UCSD-AML1 (cell line): ENCODE measurements around the gene LDAH.
"Not testable (repeated sequence)": the region's sequence is repeated elsewhere in the genome, so short reads cannot be mapped to it uniquely, and the experiment has no call there.

Experiments used
- DNase-seq: peaks from one replicate; lab custom pipeline; 2025; ENCODE audit not compliant: unreplicated experiment; lab: John Stamatoyannopoulos, UW

Gene LDAH

GRCh38 chr2:20723543-20723942 is 99.4 kb downstream of the LDAH start:
- no peak for DNase-seq

- DNase-seq, result no peak
Measured at GRCh38 chr2:20722592-20723240, 100.2 kb downstream of the LDAH start.

GRCh38 chr2:20717641-20718040 is 105.3 kb downstream of the LDAH start:
- DNase-seq, result no peak

- not testable (repeated sequence) for DNase-seq
Measured at GRCh38 chr2:20716164-20716563, 106.7 kb downstream of the LDAH start.

- not testable (repeated sequence) for DNase-seq
Measured at GRCh38 chr2:20714412-20714811, 108.5 kb downstream of the LDAH start.

GRCh38 chr2:20713585-20713984 is 109.3 kb downstream of the LDAH start:
- DNase-seq, result not testable (repeated sequence)

GRCh38 chr2:20711641-20712040 is 111.3 kb downstream of the LDAH start:
- DNase-seq, result not testable (repeated sequence)

GRCh38 chr2:20707601-20708000 is 115.3 kb downstream of the LDAH start:
- DNase-seq, result no peak

- DNase-seq, result no peak
Measured at GRCh38 chr2:20706786-20707185, 116.1 kb downstream of the LDAH start.

GRCh38 chr2:20706217-20706616 is 116.7 kb downstream of the LDAH start:
- no peak for DNase-seq

GRCh38 chr2:20704886-20705285 is 118.0 kb downstream of the LDAH start:
- no peak for DNase-seq

- DNase-seq, result no peak
Measured at GRCh38 chr2:20702563-20702962, 120.3 kb downstream of the LDAH start.

- no peak for DNase-seq
Measured at GRCh38 chr2:20698916-20699613, 123.8 kb downstream of the LDAH start.

GRCh38 chr2:20697322-20697934 is 125.5 kb downstream of the LDAH start:
- no peak for DNase-seq

GRCh38 chr2:20696366-20696765 is 126.5 kb downstream of the LDAH start:
- DNase-seq, result no peak

GRCh38 chr2:20693317-20693716 is 129.6 kb downstream of the LDAH start:
- DNase-seq, result no peak

GRCh38 chr2:20692081-20692480 is 130.8 kb downstream of the LDAH start:
- no peak for DNase-seq

- DNase-seq, result no peak
Measured at GRCh38 chr2:20691076-20691734, 131.7 kb downstream of the LDAH start.

- no peak for DNase-seq
Measured at GRCh38 chr2:20689428-20690264, 133.3 kb downstream of the LDAH start.

GRCh38 chr2:20687260-20687832 is 135.6 kb downstream of the LDAH start:
- no peak for DNase-seq
